Activated CD4-positive, alpha-beta T cell treated with anti-CD3 and anti-CD28 coated beads, Interleukin-2, amount 10 ng/mL, durations not matched to agents 24 days and 14 days (primary cell): ENCODE data around the gene IGFALS. TPM values are rescaled to one million over a fixed set of nuclear protein-coding genes. Genes with fewer than 3 reads are reported as not detected.

Experiments
- DNase-seq: peaks from one replicate; pipeline ENCODE4 v3.0.0; 2022
- H3K27ac Mint-ChIP-seq: one replicate; pipeline ENCODE4 v1.8.0; 2022; ENCODE audit warnings: mild to moderate bottlenecking, mixed read lengths
- H3K27me3 Mint-ChIP-seq: one replicate; pipeline ENCODE4 v1.8.0; 2022; ENCODE audit warnings: mixed read lengths
- H3K36me3 Mint-ChIP-seq: one replicate; pipeline ENCODE4 v1.8.0; 2022; ENCODE audit warnings: low read depth, mild to moderate bottlenecking, mixed read lengths
- H3K4me1 Mint-ChIP-seq: one replicate; pipeline ENCODE4 v1.8.0; 2021; ENCODE audit warnings: mixed read lengths
- H3K4me3 Mint-ChIP-seq: one replicate; pipeline ENCODE4 v1.8.0; 2022; ENCODE audit warnings: mild to moderate bottlenecking, moderate library complexity, mixed read lengths
- H3K9me3 Mint-ChIP-seq: one replicate; pipeline ENCODE4 v1.8.0; 2021; ENCODE audit warnings: mixed read lengths
- intact Hi-C: fragments of 100-400 bp; cut with micrococcal nuclease; formaldehyde crosslinking; loops from one replicate; pipeline ENCODE4 v1.15.1; 2023
- total RNA-seq: library from RNA; stranded (reverse); gene quantifications from 2 replicates; pipeline ENCODE4 v1.2.3, GENCODE V29; 2022

Gene IGFALS
- total RNA-seq, 1 donor from 2014 or later = 0.12 TPM

- H3K27me3 Mint-ChIP-seq = no peaks in the 10 kb centered on the region
- DNase-seq = no peak
- H3K9me3 Mint-ChIP-seq = no peaks in the 10 kb centered on the region
- H3K4me1 Mint-ChIP-seq = peaks cover under 1% of the 10 kb centered on the region
- intact Hi-C loops = no loop called here
- peaks cover 22% of the 10 kb centered on the region for H3K36me3 Mint-ChIP-seq
- no peak overlapping the region for H3K4me3 Mint-ChIP-seq
- H3K27ac Mint-ChIP-seq = no peak overlapping the region
Measured at GRCh38 chr16:1764971-1765370, 28.5 kb downstream of the IGFALS start.

DNA sequence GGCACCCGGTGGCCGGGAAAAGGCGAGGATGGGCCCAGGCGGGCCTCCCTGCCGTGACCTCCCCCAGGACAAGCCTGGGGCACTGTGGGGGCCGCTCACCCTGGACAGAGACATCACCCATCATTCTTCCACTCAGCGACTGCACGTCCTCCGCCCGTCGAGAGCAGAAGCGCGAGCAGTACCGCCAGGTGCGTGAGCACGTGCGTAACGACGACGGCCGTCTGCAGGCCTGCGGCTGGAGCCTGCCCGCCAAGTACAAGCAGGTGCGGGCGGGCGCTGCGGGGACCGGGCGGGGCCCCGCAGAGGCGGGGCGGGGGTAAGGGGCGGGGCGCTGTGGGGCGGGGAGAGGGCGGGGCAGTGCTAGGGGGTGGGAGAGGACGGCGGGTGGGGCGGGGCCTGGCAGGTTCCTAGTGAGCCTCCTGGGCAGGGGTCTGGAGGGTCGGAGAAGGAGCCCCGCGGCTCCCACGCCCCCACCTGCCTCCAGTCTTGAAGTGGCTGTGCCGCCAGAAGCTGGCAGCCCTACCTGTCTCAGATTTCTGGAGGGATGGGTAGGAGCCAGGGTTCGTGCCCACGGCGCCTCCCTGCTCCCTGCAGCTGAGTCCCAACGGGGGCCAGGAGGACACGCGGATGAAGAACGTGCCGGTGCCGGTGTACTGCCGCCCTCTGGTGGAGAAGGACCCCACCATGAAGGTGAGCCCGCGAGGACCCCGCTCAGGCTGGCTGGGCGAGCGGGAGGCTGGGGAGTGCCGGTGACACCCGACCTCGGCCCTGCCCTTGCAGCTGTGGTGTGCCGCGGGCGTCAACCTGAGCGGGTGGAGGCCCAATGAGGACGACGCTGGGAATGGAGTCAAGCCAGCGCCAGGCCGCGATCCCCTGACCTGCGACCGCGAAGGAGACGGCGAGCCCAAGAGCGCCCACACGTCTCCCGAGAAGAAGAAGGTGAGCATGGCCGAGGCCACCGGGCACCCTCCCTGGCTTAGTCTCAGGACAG lies 29.7 kb downstream of the IGFALS start:
- intact Hi-C loops = no loop called here
- no peaks in the 10 kb centered on the region for H3K4me1 Mint-ChIP-seq
- H3K36me3 Mint-ChIP-seq = peaks cover 21% of the 10 kb centered on the region
- H3K9me3 Mint-ChIP-seq = no peaks in the 10 kb centered on the region
- H3K4me3 Mint-ChIP-seq = no peak overlapping the region
- no peaks in the 10 kb centered on the region for H3K27me3 Mint-ChIP-seq
- no peak overlapping the region for H3K27ac Mint-ChIP-seq
- no peak for DNase-seq

- H3K36me3 Mint-ChIP-seq = peaks cover 18% of the 10 kb centered on the region
- no peak for DNase-seq
- H3K4me1 Mint-ChIP-seq = no peaks in the 10 kb centered on the region
- H3K4me3 Mint-ChIP-seq = no peak overlapping the region
- H3K9me3 Mint-ChIP-seq = no peaks in the 10 kb centered on the region
- H3K27ac Mint-ChIP-seq = no peak overlapping the region
- no peaks in the 10 kb centered on the region for H3K27me3 Mint-ChIP-seq
- intact Hi-C loops = no loop called here
Measured at GRCh38 chr16:1762879-1763520, 30.5 kb downstream of the IGFALS start.

DNA sequence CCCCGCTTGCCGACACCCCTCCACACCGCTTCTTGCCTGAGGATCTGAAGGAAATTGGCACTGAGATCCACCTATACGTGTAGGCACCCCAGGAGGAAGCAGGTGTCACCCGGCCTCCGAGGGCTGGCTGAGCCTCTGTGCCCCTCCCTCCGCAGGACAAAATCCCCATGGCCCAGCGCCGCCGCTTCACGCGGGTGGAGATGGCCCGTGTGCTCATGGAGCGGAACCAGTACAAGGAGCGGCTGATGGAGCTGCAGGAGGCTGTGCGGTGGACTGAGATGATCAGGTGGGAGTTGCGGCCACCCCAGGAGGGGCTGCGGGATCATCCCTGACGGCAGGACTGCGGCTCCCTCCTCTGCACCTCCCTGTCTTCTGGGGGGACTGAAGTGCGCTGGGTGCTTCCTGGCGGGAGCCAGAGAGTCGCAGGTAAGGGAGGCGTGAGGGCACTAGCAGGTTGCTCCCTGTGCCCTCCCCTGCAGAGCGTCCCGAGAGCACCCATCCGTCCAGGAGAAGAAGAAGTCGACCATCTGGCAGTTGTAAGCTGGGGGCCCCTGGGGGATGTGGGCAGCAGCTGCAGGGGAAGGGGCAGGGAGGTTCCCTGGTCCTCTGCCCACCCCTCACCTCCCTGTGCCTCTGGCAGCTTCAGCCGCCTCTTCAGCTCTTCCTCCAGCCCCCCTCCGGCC lies 31.2 kb downstream of the IGFALS start:
- no peaks in the 10 kb centered on the region for H3K4me1 Mint-ChIP-seq
- DNase-seq = no peak
- H3K27me3 Mint-ChIP-seq = no peaks in the 10 kb centered on the region
- peaks cover 18% of the 10 kb centered on the region for H3K36me3 Mint-ChIP-seq
- H3K27ac Mint-ChIP-seq = no peak overlapping the region
- H3K4me3 Mint-ChIP-seq = no peak overlapping the region
- intact Hi-C loops = no loop called here
- H3K9me3 Mint-ChIP-seq = no peaks in the 10 kb centered on the region

GRCh38 chr16:1761751-1762150 lies 31.8 kb downstream of the IGFALS start:
- H3K4me3 Mint-ChIP-seq = no peak overlapping the region
- peaks cover 14% of the 10 kb centered on the region for H3K36me3 Mint-ChIP-seq
- no peak overlapping the region for H3K27ac Mint-ChIP-seq
- DNase-seq = no peak
- H3K27me3 Mint-ChIP-seq = no peaks in the 10 kb centered on the region
- peaks cover 3% of the 10 kb centered on the region for H3K4me1 Mint-ChIP-seq
- intact Hi-C loops = no loop called here
- no peaks in the 10 kb centered on the region for H3K9me3 Mint-ChIP-seq

DNA sequence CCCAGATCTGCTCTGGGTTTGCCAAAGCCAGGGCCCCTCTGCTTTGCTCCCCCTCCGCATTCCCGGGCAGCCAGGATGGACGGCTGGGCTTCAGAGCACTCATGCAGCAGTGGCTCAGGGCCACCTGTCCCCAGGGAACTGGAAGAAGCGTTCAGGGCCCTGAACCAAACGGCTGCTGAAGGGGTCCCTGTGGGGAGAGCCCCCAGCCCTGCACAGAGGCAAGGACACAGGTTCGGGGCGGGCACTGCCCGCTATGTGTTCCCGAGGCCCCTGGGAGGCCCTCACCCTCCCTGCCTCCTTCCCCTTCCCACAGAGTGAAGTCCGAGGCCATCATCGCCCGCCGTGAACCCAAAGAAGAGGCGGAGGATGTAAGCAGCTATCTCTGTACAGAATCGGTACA lies 32.6 kb downstream of the IGFALS start:
- DNase-seq = no peak
- Mint-ChIP-seq H3K36me3 (peaks cover 12% of the 10 kb centered on the region), H3K27me3 (no peaks in the 10 kb centered on the region), H3K4me3 (no peak overlapping the region), H3K4me1 (peaks cover 5% of the 10 kb centered on the region), H3K27ac (no peak overlapping the region), H3K9me3 (no peaks in the 10 kb centered on the region)
- intact Hi-C loops = no loop called here

GRCh38 chr16:1759511-1759910 lies 34.0 kb downstream of the IGFALS start:
- H3K27ac Mint-ChIP-seq = no peak overlapping the region
- DNase-seq = no peak
- peaks cover 5% of the 10 kb centered on the region for H3K4me1 Mint-ChIP-seq
- peaks cover 17% of the 10 kb centered on the region for H3K36me3 Mint-ChIP-seq
- intact Hi-C loops = no loop called here
- H3K9me3 Mint-ChIP-seq = no peaks in the 10 kb centered on the region
- no peak overlapping the region for H3K4me3 Mint-ChIP-seq
- H3K27me3 Mint-ChIP-seq = no peaks in the 10 kb centered on the region

- H3K4me3 Mint-ChIP-seq = no peak overlapping the region
- no peaks in the 10 kb centered on the region for H3K9me3 Mint-ChIP-seq
- H3K36me3 Mint-ChIP-seq = peaks cover 18% of the 10 kb centered on the region
- DNase-seq = no peak
- peaks cover 5% of the 10 kb centered on the region for H3K4me1 Mint-ChIP-seq
- H3K27me3 Mint-ChIP-seq = no peaks in the 10 kb centered on the region
- intact Hi-C loops = no loop called here
- no peak overlapping the region for H3K27ac Mint-ChIP-seq
Measured at GRCh38 chr16:1758923-1759322, 34.6 kb downstream of the IGFALS start.

DNA sequence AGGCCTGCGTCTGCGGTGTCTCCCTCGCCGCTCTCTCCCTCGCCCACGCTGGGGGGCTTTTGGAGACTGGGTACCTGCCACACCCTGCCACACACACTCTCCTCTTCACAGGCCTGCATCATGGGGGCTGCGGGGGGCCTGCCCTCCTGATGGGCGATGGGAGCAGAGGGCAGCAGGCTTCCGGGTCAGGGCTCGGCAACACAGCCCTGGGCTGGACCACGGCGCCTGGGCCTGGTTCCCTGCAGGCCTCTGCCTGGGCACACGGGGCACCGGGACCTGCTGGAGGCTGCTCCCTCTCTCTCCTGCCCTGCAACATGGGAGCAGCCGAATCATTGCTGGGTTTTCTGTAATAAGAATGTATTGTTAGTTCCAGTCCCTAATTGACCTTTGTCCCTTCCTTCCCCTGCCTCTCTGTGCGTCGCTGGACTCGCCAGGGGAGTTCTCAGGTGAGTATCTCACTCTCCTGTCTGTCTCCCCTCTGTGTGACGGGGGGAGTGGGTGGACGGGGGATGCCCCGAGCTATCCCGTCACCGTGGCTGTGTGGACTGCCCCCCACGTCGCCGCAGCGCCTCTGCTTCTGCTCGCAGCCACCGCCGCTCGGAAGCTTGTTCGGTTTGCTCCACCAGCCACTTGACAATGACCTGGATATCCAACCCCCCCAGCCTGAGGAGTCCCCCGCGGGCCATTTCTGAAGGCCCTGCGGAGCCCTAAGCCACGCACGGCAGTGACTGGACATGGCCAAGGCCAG lies 35.6 kb downstream of the IGFALS start:
- no peak for DNase-seq

GRCh38 chr16:1754204-1754603 lies 39.3 kb downstream of the IGFALS start:
- H3K27me3 Mint-ChIP-seq = no peaks in the 10 kb centered on the region
- H3K4me3 Mint-ChIP-seq = no peak overlapping the region
- H3K4me1 Mint-ChIP-seq = peaks cover 5% of the 10 kb centered on the region
- DNase-seq = no peak
- H3K9me3 Mint-ChIP-seq = no peaks in the 10 kb centered on the region
- H3K36me3 Mint-ChIP-seq = peaks cover 9% of the 10 kb centered on the region
- intact Hi-C loops = no loop called here
- no peak overlapping the region for H3K27ac Mint-ChIP-seq

More for the DNA sequence above, 35.6 kb downstream of the IGFALS start:
- no peak overlapping the region for H3K4me3 Mint-ChIP-seq
- peak overlapping the region; percentile 66 for H3K27ac Mint-ChIP-seq
- intact Hi-C loops = no loop called here
- H3K36me3 Mint-ChIP-seq = peaks cover 18% of the 10 kb centered on the region
- no peaks in the 10 kb centered on the region for H3K27me3 Mint-ChIP-seq
- peaks cover 5% of the 10 kb centered on the region for H3K4me1 Mint-ChIP-seq
- no peaks in the 10 kb centered on the region for H3K9me3 Mint-ChIP-seq

GRCh38 chr16:1752853-1753252 lies 40.7 kb downstream of the IGFALS start:
- Mint-ChIP-seq H3K9me3 (no peaks in the 10 kb centered on the region), H3K36me3 (peaks cover 13% of the 10 kb centered on the region), H3K27me3 (no peaks in the 10 kb centered on the region), H3K4me1 (peaks cover 5% of the 10 kb centered on the region), H3K4me3 (no peak overlapping the region), H3K27ac (no peak overlapping the region)
- intact Hi-C loops = no loop called here
- DNase-seq = no peak

GRCh38 chr16:1751946-1752345 lies 41.6 kb downstream of the IGFALS start:
- no peaks in the 10 kb centered on the region for H3K27me3 Mint-ChIP-seq
- no peaks in the 10 kb centered on the region for H3K9me3 Mint-ChIP-seq
- intact Hi-C loops = no loop called here
- peaks cover 13% of the 10 kb centered on the region for H3K36me3 Mint-ChIP-seq
- no peak for DNase-seq
- no peak overlapping the region for H3K4me3 Mint-ChIP-seq
- H3K4me1 Mint-ChIP-seq = peaks cover 3% of the 10 kb centered on the region
- H3K27ac Mint-ChIP-seq = no peak overlapping the region
